Upper lobe of left lung (tissue), 6 donors: ENCODE results near the gene ANKRD11. TPM values are rescaled to one million over a fixed set of nuclear protein-coding genes. Genes with fewer than 3 reads are reported as not detected.

Source experiments
- ATAC-seq, 2 donors: fragments of 200-7000 bp; cut with Tn5 transposase; one replicate each; pipeline ENCODE4 v1.9.1; 2022; ENCODE audit warnings: mild to moderate bottlenecking in 2 of 2, moderate library complexity in 2 of 2; ENCODE audit not compliant: low FRiP score in 2 of 2
- DNase-seq, 2 donors: peaks; one replicate each; pipeline ENCODE4 v3.0.0-alpha.2; 2019 to 2020
- H3K27ac ChIP-seq, 4 donors: fragments of 200-600 bp; sonication (generic); one replicate each; pipeline ENCODE4 v1.5.1; 2016 to 2019
- H3K27me3 ChIP-seq, 4 donors: fragments of 200-600 bp; sonication (generic); one replicate each; pipeline ENCODE4 v1.5.1; 2017 to 2019
- H3K36me3 ChIP-seq, 4 donors: fragments of 200-600 bp; sonication (generic); one replicate each; pipeline ENCODE4 v1.5.1; 2016 to 2019
- H3K4me1 ChIP-seq, 4 donors: fragments of 200-600 bp; sonication (generic); one replicate each; pipeline ENCODE4 v1.5.1; 2018 to 2019
- H3K4me3 ChIP-seq, 4 donors: fragments of 200-600 bp; sonication (generic); one replicate each; pipeline ENCODE4 v1.5.1; 2017 to 2019; ENCODE audit warnings: mild to moderate bottlenecking in 2 of 4, moderate library complexity in 1 of 4
- H3K9me3 ChIP-seq, 4 donors: fragments of 200-600 bp; sonication (generic); one replicate each; pipeline ENCODE4 v1.5.1; 2018 to 2019
- CTCF ChIP-seq, 6 experiments: fragments of 450-650 bp in 4 of 6; fragments of 200-600 bp in 2 of 6; sonication (generic) in 2 of 6; IDR thresholded peaks; one replicate each; pipeline ENCODE4 v1.5.1; 2016 to 2019; ENCODE audit warnings: antibody characterized with exemption in 6 of 6
- EP300 ChIP-seq, 4 donors: sonication (generic); formaldehyde crosslinking; IDR thresholded peaks; one replicate each; pipeline ENCODE4 v1.5.1; 2017; ENCODE audit warnings: antibody characterized with exemption in 4 of 4, control low read depth in 2 of 4
- POLR2A ChIP-seq, 4 donors: fragments of 450-650 bp; IDR thresholded peaks; one replicate each; pipeline ENCODE4 v1.5.1; 2016 to 2017; ENCODE audit warnings: antibody characterized with exemption in 4 of 4, mild to moderate bottlenecking in 2 of 4
- POLR2AphosphoS5 ChIP-seq, 2 donors: sonication (generic); formaldehyde crosslinking; IDR thresholded peaks; one replicate each; pipeline ENCODE4 v1.5.1; 2017; ENCODE audit warnings: antibody characterized with exemption in 2 of 2
- WGBS, 2 donors: methylation state at CpG; one replicate each; pipeline ENCODE4 v1.1.5; 2017 to 2018; 5-methylcytosine and 5-hydroxymethylcytosine counted together
- total RNA-seq, 6 donors: library from RNA; depleted of rRNA in 4 of 6; stranded (reverse); fragments of >200 nt in 4 of 6; gene quantifications; one replicate each; pipeline versions ENCODE4 v1.1.0 to v1.2.1, GENCODE V29; 2016 to 2021
- donor health status: DM: no; HTN: no; CAD: no; lungs with moderate emphysema.
- donor health status: DM: no; HTN: yes; CAD: no; lungs with severe emphysema.

Gene ANKRD11
- total RNA-seq, 6 donors from 2014 or later, result 92.4 to 313 (median 134) TPM

GRCh38 chr16:89286096-89286495 lies 204.3 kb downstream of the ANKRD11 start:
- no peaks in the 10 kb centered on the region for H3K9me3 ChIP-seq
- no peaks in the 10 kb centered on the region for H3K27me3 ChIP-seq
- peaks cover 0 to 7% (median 0%) of the 10 kb centered on the region in 4 donors for H3K4me1 ChIP-seq
- H3K27ac ChIP-seq, result no peak overlapping the region
- no peak for TF ChIP-seq CTCF (IDR thresholded peaks at IDR 0.05)
- TF ChIP-seq POLR2A (IDR thresholded peaks at IDR 0.05), result no peak
- no peak for TF ChIP-seq EP300 (IDR thresholded peaks at IDR 0.05)
- TF ChIP-seq POLR2AphosphoS5 (IDR thresholded peaks at IDR 0.05), result no peak
- no peak overlapping the region for H3K4me3 ChIP-seq
- peaks cover 36 to 91% (median 71%) of the 10 kb centered on the region in 4 donors for H3K36me3 ChIP-seq
- no peak for ATAC-seq
- DNase-seq, result no peak
- WGBS, 2 donors, result 87 to 93% methylated on average over 24 to 25 of the region's 25 CpGs

DNA sequence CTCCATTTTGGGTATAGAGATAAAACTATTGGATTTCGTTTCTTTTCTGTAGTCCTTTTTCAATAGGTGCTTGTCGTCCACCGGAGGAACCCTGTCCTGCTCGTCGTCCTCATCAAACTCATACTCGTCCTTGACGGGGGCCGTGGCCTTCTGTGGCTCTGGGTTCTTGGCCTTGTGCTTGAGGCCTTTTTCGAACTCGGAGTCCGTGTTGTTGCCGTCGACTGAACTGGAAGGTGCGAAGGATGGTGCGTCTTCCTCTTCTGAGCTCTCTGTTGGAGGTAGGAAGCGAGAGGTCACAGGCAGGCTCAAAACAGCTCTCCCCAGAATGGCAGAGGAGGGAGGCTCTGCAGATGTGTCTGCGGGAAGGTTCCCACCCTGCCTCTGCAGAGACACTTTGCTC lies 205.0 kb downstream of the ANKRD11 start:
- no peak for DNase-seq
- Histone ChIP-seq H3K27me3 (no peaks in the 10 kb centered on the region), H3K4me1 (peaks cover 0 to 7% (median 0%) of the 10 kb centered on the region in 4 donors), H3K36me3 (peaks cover 36 to 91% (median 73%) of the 10 kb centered on the region in 4 donors), H3K27ac (no peak overlapping the region), H3K9me3 (no peaks in the 10 kb centered on the region), H3K4me3 (no peak overlapping the region)
- no peak for ATAC-seq
- WGBS, 2 donors, result 95 to 96% methylated on average over 17 of the region's 17 CpGs
- no peak for TF ChIP-seq CTCF (IDR thresholded peaks at IDR 0.05)
- TF ChIP-seq EP300 (IDR thresholded peaks at IDR 0.05), result no peak
- no peak for TF ChIP-seq POLR2A (IDR thresholded peaks at IDR 0.05)
- TF ChIP-seq POLR2AphosphoS5 (IDR thresholded peaks at IDR 0.05), result no peak

GRCh38 chr16:89283449-89283848 lies 206.9 kb downstream of the ANKRD11 start:
- 86 to 89% methylated on average over 20 of the region's 20 CpGs for WGBS, 2 donors
- TF ChIP-seq POLR2AphosphoS5 (IDR thresholded peaks at IDR 0.05) (no peak), EP300 (IDR thresholded peaks at IDR 0.05) (no peak), POLR2A (IDR thresholded peaks at IDR 0.05) (no peak), CTCF (IDR thresholded peaks at IDR 0.05) (no peak)
- H3K36me3 ChIP-seq, result peaks cover 34 to 95% (median 80%) of the 10 kb centered on the region in 4 donors
- DNase-seq (no peak), ATAC-seq (no peak)
- H3K4me3 ChIP-seq, result no peak overlapping the region
- no peaks in the 10 kb centered on the region for H3K9me3 ChIP-seq
- no peaks in the 10 kb centered on the region for H3K27me3 ChIP-seq
- H3K4me1 ChIP-seq, result no peaks in the 10 kb centered on the region
- no peak overlapping the region for H3K27ac ChIP-seq

DNA sequence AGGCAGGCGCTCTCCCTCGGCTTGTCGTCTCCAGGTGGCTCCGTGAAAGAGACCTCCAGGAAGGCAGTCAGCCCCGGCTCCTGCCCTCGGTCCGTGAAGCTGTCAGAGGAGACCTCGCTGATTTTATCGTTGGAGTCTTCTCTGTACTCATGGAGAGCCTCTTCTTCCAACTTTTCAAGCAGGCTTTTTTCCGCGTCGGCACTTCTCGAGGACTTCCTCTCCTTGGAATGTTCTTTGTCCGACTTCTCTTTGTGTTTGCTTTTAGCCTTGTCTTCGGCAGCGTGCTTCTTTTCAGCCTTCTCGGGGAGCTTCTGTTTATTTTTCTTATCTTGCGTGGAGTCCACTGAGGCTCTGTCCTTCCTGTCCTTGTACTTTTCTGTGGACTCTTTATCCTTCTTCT lies 207.8 kb downstream of the ANKRD11 start:
- peaks cover 26 to 95% (median 80%) of the 10 kb centered on the region in 4 donors for H3K36me3 ChIP-seq
- 69 to 70% methylated on average over 18 of the region's 18 CpGs for WGBS, 2 donors
- TF ChIP-seq CTCF (IDR thresholded peaks at IDR 0.05) (no peak), POLR2A (IDR thresholded peaks at IDR 0.05) (no peak), POLR2AphosphoS5 (IDR thresholded peaks at IDR 0.05) (no peak), EP300 (IDR thresholded peaks at IDR 0.05) (no peak)

GRCh38 chr16:89281829-89282228 lies 208.5 kb downstream of the ANKRD11 start:
- WGBS, 2 donors, result 98 to 99% methylated on average over 20 of the region's 20 CpGs
- TF ChIP-seq CTCF (IDR thresholded peaks at IDR 0.05) (no peak), POLR2AphosphoS5 (IDR thresholded peaks at IDR 0.05) (no peak), POLR2A (IDR thresholded peaks at IDR 0.05) (no peak), EP300 (IDR thresholded peaks at IDR 0.05) (no peak)
- Histone ChIP-seq H3K27ac (no peak overlapping the region), H3K4me1 (no peaks in the 10 kb centered on the region), H3K27me3 (no peaks in the 10 kb centered on the region), H3K4me3 (no peak overlapping the region), H3K9me3 (no peaks in the 10 kb centered on the region), H3K36me3 (peaks cover 26 to 95% (median 80%) of the 10 kb centered on the region in 4 donors)
- no peak for ATAC-seq
- DNase-seq, result no peak

More for the DNA sequence above, 207.8 kb downstream of the ANKRD11 start:
- DNase-seq (no peak), ATAC-seq (no peak)
- no peak overlapping the region for H3K4me3 ChIP-seq
- H3K4me1 ChIP-seq, result no peaks in the 10 kb centered on the region
- no peaks in the 10 kb centered on the region for H3K9me3 ChIP-seq
- no peaks in the 10 kb centered on the region for H3K27me3 ChIP-seq
- no peak overlapping the region for H3K27ac ChIP-seq
